Measurements from ENCODE around the gene KRT74. TPM values are rescaled to one million over a fixed set of nuclear protein-coding genes. Genes with fewer than 3 reads are reported as not detected.

The KRT74 gene
- total and polyA plus RNA-seq, 10 donors = not detected

DNA sequence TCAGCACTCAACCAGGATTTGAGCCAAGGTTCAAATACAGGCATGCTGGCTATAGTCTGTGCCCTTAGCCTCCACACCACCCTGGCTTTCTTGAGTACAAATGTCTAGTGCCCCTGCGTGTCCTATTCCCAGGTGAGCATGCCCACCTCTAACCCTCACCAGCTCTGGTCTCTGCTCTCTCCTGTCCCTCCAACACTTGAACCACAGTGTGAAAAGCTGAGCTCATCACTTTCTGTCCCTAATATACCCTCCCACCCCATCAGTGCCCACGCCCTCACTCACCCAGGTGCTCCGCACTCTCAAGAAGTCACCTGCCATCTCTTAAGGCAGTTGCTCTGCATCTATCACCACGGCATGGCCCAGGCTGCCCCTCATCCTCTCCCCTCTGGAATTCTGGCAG lies 13.7 kb downstream of the KRT74 start:
- H3K4me1 ChIP-seq = no peaks in the 10 kb centered on the region
- H3K4me3 ChIP-seq = no peak overlapping the region
- no peak for DNase-seq
- no peaks in the 10 kb centered on the region for H3K9me3 ChIP-seq
- H3K27me3 ChIP-seq (replicated peaks in 1 of 7) = peaks cover 0 to 36% (median 0%) of the 10 kb centered on the region in 7 donors
- H3K27ac ChIP-seq = no peak overlapping the region
- WGBS, 5 donors = 75 to 89% (median 79%) methylated on average over 4 of the region's 4 CpGs
- TF ChIP-seq, protein P1, sequence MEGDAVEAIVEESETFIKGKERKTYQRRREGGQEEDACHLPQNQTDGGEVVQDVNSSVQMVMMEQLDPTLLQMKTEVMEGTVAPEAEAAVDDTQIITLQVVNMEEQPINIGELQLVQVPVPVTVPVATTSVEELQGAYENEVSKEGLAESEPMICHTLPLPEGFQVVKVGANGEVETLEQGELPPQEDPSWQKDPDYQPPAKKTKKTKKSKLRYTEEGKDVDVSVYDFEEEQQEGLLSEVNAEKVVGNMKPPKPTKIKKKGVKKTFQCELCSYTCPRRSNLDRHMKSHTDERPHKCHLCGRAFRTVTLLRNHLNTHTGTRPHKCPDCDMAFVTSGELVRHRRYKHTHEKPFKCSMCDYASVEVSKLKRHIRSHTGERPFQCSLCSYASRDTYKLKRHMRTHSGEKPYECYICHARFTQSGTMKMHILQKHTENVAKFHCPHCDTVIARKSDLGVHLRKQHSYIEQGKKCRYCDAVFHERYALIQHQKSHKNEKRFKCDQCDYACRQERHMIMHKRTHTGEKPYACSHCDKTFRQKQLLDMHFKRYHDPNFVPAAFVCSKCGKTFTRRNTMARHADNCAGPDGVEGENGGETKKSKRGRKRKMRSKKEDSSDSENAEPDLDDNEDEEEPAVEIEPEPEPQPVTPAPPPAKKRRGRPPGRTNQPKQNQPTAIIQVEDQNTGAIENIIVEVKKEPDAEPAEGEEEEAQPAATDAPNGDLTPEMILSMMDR (IDR thresholded peaks at IDR 0.05 in 8 of 11, conservative IDR thresholded peaks at IDR 0.05 in 3 of 11) = no peak
- no peak for TF ChIP-seq POLR2AphosphoS5 (IDR thresholded peaks at IDR 0.05)
- no peak for TF ChIP-seq POLR2A (IDR thresholded peaks at IDR 0.05)
- intact Hi-C loops (cut with DNase I; ENCODE audit: low total_unique reads) = no loop called here
- no peaks in the 10 kb centered on the region for H3K36me3 ChIP-seq

DNA sequence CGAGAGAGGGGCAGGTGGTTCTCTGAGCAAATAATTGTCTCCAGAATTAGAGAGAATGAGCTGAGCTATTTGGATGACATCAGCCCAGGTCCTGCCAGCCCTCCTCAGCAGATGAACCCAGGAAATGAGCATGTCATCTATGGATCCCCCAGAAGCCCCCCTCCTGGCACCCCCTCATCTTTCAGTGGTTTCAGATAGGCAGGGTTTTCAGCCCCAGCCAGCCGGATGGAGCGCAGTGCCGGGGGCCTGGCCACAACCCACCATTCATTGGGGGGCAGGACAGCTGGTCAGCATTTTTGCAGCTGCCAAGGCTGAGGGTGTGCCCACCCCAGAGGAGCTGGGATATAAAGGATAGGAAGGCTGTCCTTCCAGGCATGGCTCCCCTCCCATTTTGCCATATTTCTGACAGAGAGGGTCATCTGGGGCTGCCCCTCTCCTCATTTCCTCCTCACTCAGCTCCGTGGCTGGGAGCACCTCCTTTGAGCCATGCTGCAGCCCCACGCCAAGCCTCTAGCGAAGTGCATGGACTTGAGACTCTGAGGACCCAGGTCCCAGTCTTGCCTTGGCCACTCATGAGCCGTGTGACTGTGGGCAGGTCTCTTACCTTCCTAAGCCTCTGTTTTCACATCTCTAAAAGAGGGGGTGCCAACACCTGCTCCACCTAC lies 14.7 kb downstream of the KRT74 start:
- Histone ChIP-seq H3K27ac (peak overlapping the region in 1 of 8 donors; percentile 20), H3K9me3 (no peaks in the 10 kb centered on the region), H3K4me1 (no peaks in the 10 kb centered on the region), H3K4me3 (no peak overlapping the region), H3K27me3 (replicated peaks in 1 of 7) (peaks cover 0 to 35% (median 0%) of the 10 kb centered on the region in 7 donors), H3K36me3 (no peaks in the 10 kb centered on the region)
- TF ChIP-seq POLR2AphosphoS5 (IDR thresholded peaks at IDR 0.05) (no peak), POLR2A (IDR thresholded peaks at IDR 0.05) (no peak)
- TF ChIP-seq, protein P1 (IDR thresholded peaks at IDR 0.05 in 8 of 11, conservative IDR thresholded peaks at IDR 0.05 in 3 of 11) = no peak
- WGBS, 5 donors = 60 to 82% (median 76%) methylated on average over 6 to 8 of the region's 8 CpGs
- intact Hi-C loops (cut with DNase I; ENCODE audit: low total_unique reads) = no loop called here
- peak; percentile 72 for DNase-seq

DNA sequence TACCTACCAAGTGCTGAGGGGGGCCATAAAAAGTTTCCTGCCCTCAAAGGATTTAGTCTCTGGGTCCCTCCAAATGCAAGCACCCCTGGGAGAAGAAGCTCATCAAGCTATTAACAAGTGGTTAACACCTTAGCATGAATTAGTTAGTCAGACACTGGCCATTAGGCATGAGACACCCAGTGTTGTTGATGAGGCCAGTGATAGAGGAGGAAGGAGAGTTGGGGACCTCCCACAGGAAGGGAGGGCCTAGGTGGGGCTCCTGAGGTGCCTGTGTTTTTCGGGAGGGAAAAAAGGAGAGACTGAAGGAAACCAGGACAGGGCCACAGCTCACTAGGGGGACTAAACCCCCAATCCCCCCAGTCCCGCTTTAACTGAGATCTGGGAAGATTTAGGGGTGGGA lies 16.2 kb downstream of the KRT74 start:
- Histone ChIP-seq H3K9me3 (no peaks in the 10 kb centered on the region), H3K27ac (no peak overlapping the region), H3K4me1 (no peaks in the 10 kb centered on the region), H3K36me3 (no peaks in the 10 kb centered on the region), H3K27me3 (replicated peaks in 1 of 7) (peaks cover 0 to 33% (median 0%) of the 10 kb centered on the region in 7 donors), H3K4me3 (no peak overlapping the region)
- 58 to 66% (median 60%) methylated on average over 2 of the region's 2 CpGs for WGBS, 5 donors
- TF ChIP-seq POLR2A (IDR thresholded peaks at IDR 0.05) (no peak), POLR2AphosphoS5 (IDR thresholded peaks at IDR 0.05) (no peak)
- TF ChIP-seq, protein P1 (IDR thresholded peaks at IDR 0.05 in 8 of 11, conservative IDR thresholded peaks at IDR 0.05 in 3 of 11) = no peak
- DNase-seq = peak; percentile 34
- intact Hi-C loops (cut with DNase I; ENCODE audit: low total_unique reads) = no loop called here

DNA sequence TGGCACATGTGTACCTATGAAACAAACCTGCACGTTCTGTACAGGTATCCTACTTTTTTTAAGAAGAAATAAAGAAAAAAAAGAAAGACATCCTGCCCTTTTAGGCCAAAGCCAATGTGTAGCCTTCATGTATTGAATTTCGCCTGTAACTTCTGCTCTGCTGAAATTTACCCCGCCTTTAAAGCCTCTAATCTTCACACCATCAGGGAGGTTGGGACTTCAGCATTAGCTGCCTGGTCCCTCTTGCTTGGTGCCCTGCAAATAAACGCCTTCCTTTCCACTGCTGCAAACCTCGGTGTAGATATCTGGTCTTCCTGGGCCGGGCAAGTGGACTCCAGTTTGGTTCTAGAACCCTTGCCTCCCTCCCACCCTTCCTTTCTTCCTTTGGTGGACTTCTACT lies 18.1 kb downstream of the KRT74 start:
- Histone ChIP-seq H3K27me3 (replicated peaks in 1 of 7) (peaks cover 0 to 42% (median 0%) of the 10 kb centered on the region in 7 donors), H3K4me3 (no peak overlapping the region), H3K27ac (peak overlapping the region in 1 of 8 donors; percentile 33), H3K4me1 (no peaks in the 10 kb centered on the region), H3K36me3 (no peaks in the 10 kb centered on the region), H3K9me3 (no peaks in the 10 kb centered on the region)
- 67 to 79% (median 74%) methylated on average over 6 of the region's 6 CpGs for WGBS, 5 donors
- DNase-seq = peak; percentile 39
- intact Hi-C loops (cut with DNase I; ENCODE audit: low total_unique reads) = no loop called here
- TF ChIP-seq POLR2AphosphoS5 (IDR thresholded peaks at IDR 0.05) = no peak
- TF ChIP-seq POLR2A (IDR thresholded peaks at IDR 0.05) = no peak
- TF ChIP-seq, protein P1 (IDR thresholded peaks at IDR 0.05 in 8 of 11, conservative IDR thresholded peaks at IDR 0.05 in 3 of 11) = no peak
